RKO (cell line): Measurements from ENCODE around the gene CTDSPL.

ENCODE experiments used
- DNase-seq: peaks from one replicate; pipeline ENCODE4 v3.0.0-alpha.2; 2016; ENCODE audit warnings: low spot score

CTDSPL gene

GRCh38 chr3:37913522-37913921 is 51.8 kb downstream of the CTDSPL start:
- no peak for DNase-seq

DNA sequence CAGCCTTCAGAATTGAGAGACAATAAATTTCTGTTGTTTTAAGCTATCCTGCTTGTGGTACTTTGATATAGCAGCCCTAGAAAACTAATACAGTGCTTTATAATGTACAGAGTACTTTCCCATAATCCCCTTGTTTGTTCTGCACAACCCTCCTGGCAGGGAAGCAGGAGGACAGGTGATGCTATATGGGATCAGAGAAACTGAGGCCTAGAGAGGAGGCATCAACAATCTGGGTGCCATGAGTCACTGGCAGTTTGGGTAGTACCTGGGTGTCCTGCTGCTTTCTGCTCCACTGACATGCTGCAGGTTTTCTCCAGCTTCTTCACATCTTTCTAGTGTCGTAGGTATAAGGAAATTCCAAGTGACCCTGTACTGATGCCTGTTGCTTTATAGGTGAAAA is 55.0 kb downstream of the CTDSPL start:
- DNase-seq, result no peak

GRCh38 chr3:37918627-37919026 is 56.9 kb downstream of the CTDSPL start:
- DNase-seq, result no peak

DNA sequence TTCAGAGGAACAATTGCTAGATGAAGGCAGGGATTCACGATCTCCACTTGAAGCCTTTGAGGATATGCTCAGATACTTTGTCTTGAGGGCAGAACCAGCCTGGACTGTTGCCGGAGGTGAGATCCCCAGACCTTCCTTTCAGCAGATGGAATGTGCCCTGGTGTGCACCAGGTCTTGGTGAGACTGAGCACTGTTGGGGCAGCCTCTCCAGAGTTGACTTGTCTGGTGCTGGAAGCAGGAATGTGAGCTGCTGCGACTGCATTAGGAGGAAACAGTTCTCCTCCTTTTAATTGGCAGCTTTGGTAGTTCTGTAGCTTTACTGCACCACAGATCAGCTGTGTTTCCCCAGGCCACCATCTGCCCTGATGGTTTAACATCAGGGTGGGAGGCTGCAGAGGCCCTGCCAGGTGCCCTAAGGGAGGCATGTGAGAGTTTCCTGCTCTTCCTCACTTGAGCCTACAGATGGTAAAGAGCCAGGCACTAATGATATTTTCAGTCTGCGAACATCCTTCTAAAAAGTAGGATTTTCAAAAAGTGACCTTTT is 58.5 kb downstream of the CTDSPL start:
- DNase-seq, result no peak

DNA sequence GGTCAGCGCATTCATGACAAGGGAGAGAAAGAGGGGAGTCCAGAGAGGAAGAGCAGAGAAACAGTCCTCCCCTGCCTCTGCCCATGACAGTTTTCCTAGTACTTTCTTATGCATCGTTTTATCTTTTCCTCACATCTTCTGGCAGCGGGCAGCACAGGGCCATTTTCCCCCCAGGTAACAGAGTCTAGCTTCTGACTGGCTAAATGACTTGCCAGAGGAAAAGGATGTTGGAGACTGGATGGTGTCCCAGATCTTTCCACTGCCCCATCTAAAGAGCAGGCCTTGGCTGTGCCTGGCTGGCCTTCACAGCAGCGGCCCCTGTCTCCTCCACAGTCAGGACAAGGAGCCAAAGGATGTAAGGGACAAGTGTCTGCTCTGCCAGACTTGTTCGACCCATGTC is 59.3 kb downstream of the CTDSPL start:
- no peak for DNase-seq

DNA sequence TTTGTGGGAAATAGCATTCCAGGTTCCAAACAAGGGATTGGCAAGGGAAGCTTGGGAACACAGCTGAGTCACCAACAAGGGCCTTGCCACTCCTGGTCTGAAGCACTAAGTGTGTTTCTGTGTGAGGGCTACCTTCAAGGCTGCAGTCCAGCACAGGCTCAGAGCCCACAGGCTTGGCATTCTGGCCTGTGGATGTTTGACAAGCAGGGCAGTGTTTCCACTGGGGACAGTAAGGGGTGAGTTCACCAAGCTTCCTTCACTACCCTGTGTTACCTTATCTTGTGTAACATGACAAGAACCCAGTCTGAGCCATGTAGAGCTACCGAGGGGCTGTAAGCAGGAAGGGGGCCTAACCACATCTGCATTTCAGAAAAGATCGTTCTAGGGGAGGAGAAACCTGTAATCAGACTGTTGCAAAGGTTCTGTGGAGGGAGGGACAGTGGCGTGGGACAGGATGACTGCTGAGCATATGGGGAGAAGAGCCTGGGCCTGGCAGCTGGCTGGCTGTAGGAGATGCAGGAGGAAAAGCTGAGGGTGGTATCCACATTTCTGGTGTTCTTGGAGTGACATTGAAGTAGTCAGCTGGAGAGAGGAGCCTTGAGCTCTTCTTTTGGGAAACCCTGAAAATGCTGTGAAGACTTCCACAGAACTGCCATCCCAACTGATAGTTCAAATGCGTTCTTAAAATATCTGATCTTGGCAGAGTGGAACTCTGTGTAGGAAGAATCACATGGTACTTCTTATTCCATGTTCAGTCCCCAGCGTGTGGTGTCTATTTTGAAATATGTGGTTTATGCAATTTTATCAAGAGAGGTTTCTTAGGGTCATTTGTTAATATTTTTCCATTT is 61.3 kb downstream of the CTDSPL start:
- no peak for DNase-seq

- no peak for DNase-seq
Measured at GRCh38 chr3:37923569-37924040, 61.9 kb downstream of the CTDSPL start.

DNA sequence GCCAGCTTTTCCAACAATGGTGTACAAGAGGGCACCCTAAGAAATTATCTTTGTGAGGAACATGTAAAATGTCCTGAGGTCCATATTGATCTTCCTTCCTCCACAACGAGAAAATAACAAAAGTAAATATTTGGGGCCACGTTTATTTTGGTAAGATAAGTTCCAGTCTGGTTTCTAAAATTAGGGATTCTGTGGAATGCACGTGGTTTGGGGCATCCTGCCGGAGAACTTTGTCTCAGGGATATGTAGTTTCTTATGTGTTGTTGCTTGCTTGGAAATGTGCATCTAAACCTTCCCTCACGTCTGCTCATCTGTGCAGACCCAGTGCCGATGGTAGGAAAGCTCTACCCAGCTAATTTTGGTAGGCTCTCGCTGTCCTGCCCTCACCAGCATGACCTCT is 62.8 kb downstream of the CTDSPL start:
- no peak for DNase-seq

DNA sequence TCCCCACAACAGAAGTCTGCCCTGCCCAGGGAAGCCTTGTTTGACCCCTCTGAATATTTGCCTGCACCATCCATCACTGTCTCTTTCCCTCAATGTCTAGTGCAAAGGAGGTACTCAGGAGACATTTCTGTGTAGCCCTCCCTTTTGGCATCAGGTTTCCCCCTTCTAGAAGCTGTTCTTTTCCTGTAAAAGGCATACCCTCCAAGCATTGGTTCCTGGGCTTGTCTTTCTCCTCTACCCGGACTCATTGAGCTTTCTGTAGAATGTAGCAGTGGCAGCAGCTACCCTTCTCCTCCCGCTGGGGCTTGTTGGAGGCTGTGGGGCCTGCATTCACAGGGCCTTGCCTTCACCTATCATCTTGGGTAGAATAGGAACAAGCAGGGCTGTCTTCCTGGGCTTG is 63.5 kb downstream of the CTDSPL start:
- no peak for DNase-seq

GRCh38 chr3:37926611-37927010 is 64.9 kb downstream of the CTDSPL start:
- no peak for DNase-seq

- no peak for DNase-seq
Measured at GRCh38 chr3:37930495-37930894, 68.8 kb downstream of the CTDSPL start.

- no peak for DNase-seq
Measured at GRCh38 chr3:37932505-37932904, 70.8 kb downstream of the CTDSPL start.

GRCh38 chr3:37934631-37935289 is 73.1 kb downstream of the CTDSPL start:
- no peak for DNase-seq

- no peak for DNase-seq
Measured at GRCh38 chr3:37935290-37935668, 73.6 kb downstream of the CTDSPL start.

- no peak for DNase-seq
Measured at GRCh38 chr3:37935756-37936666, 74.3 kb downstream of the CTDSPL start.

GRCh38 chr3:37937156-37937555 is 75.5 kb downstream of the CTDSPL start:
- DNase-seq, result no peak

DNA sequence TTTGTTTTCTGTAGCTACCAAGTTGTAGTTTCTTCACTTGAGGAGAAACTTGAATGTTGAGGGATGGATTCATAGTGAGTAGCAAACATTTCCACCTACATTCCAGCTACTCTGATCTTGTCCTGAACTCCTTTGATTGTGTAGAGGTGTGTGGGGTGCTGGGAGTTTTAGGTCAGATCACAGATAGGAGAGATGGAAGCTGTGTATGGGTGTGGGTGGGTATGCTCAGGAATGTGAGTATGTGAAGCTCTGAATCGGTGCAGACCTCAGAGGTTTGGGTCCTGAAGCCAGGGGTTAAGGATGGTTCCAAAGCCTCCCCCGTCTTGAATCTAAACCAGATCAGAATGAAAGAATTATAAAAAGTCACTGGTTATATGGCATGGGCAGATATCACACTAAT is 76.3 kb downstream of the CTDSPL start:
- no peak for DNase-seq

DNA sequence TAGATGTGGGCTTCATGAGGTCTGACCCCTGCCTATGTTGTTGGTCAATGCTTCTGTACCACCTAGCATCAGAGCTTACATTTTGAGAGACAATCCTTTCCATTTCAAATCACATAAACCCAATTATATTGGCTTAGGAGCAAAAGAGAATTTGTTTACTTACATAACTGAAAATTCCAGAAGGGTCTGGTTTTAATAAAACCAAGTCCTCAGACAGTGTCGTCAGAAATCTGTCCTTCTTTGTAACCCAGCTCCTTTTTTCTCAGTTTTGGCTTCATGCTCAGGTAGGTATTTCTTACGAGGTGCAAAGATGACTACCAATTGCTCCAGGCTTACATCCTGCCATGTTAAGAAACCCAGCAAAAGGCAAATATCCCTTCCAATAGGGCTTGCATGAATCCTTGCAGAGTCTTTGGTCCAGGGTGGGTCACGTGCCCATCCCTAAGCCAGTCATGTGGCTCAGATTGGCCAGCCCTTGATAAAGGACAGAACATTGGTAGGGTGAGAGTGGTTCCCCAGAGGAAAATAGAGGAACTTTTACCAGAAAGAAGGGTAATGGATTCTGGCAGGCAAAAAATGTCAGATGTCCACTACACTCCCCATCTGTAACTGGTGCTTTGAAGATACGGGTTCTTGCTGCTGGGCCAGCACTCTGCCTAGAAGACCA is 78.7 kb downstream of the CTDSPL start:
- no peak for DNase-seq

- no peak for DNase-seq
Measured at GRCh38 chr3:37941608-37942508, 80.2 kb downstream of the CTDSPL start.

GRCh38 chr3:37942646-37943045 is 81.0 kb downstream of the CTDSPL start:
- DNase-seq, result no peak

DNA sequence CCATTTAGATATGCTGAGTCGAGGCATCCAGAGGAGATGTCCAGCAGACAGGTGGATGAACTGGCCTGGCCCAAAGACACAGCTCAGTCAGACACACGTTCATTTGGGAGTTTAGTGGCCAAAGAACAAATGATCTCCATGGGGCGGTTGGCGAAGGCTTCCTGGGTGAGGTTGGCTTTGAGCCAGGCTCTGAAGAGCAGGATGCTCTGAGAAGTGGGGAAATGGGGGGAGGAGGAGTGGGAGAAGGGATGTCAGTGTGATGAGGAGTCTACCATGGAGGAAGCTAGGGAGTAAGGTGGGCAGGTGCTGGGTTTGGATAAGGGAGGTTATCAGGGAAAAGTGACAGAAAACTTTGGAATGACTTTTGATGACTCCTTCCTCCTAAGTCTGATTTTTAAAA is 81.4 kb downstream of the CTDSPL start:
- DNase-seq, result no peak
